ENCODE data around the gene DDO.

DDO gene

GRCh38 chr6:110401585-110402176 lies 13.7 kb downstream of the DDO start:
- H3K4me3 Mint-ChIP-seq, result no peak overlapping the region
- H3K27me3 Mint-ChIP-seq, result no peaks in the 10 kb centered on the region
- H3K9me3 Mint-ChIP-seq, result no peaks in the 10 kb centered on the region
- DNase-seq, result no peak
- no peak for ATAC-seq
- no peaks in the 10 kb centered on the region for H3K4me1 Mint-ChIP-seq
- H3K36me3 Mint-ChIP-seq (ENCODE audit: low read depth), result no peaks in the 10 kb centered on the region
- no peak overlapping the region for H3K27ac Mint-ChIP-seq

DNA sequence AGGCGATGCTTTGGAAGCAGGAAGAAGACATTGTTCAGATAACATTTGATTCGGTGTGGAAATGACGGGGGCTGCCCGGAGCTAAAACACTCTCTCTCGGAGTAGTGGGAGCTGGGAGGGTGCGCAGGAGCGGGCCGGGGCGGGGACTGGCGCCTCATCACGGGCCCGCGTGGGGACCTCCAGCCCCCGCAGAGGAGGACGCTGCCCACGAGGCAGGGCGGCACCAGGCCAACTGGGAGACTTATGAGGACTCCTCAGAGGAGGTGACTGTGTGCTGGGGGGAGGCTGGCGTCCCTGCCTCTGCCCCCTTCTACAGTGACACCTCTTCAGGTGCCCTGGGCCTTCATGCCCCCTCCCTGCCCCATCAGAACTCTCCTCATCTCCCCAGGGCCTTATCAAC lies 15.2 kb downstream of the DDO start:
- Mint-ChIP-seq H3K4me3 (no peak overlapping the region), H3K27me3 (no peaks in the 10 kb centered on the region), H3K36me3 (ENCODE audit: low read depth) (no peaks in the 10 kb centered on the region), H3K27ac (no peak overlapping the region), H3K4me1 (no peaks in the 10 kb centered on the region), H3K9me3 (no peaks in the 10 kb centered on the region)
- DNase-seq (no peak), ATAC-seq (no peak)

GRCh38 chr6:110399219-110400071 lies 15.9 kb downstream of the DDO start:
- H3K4me1 Mint-ChIP-seq, result no peaks in the 10 kb centered on the region
- no peaks in the 10 kb centered on the region for H3K36me3 Mint-ChIP-seq (ENCODE audit: low read depth)
- H3K9me3 Mint-ChIP-seq, result no peaks in the 10 kb centered on the region
- DNase-seq, result no peak
- ATAC-seq, result no peak
- no peak overlapping the region for H3K27ac Mint-ChIP-seq
- no peaks in the 10 kb centered on the region for H3K27me3 Mint-ChIP-seq
- no peak overlapping the region for H3K4me3 Mint-ChIP-seq

GRCh38 chr6:110398778-110399177 lies 16.6 kb downstream of the DDO start:
- Mint-ChIP-seq H3K9me3 (no peaks in the 10 kb centered on the region), H3K27ac (no peak overlapping the region), H3K27me3 (no peaks in the 10 kb centered on the region), H3K36me3 (ENCODE audit: low read depth) (no peaks in the 10 kb centered on the region), H3K4me3 (no peak overlapping the region), H3K4me1 (no peaks in the 10 kb centered on the region)
- ATAC-seq (no peak), DNase-seq (no peak)

DNA sequence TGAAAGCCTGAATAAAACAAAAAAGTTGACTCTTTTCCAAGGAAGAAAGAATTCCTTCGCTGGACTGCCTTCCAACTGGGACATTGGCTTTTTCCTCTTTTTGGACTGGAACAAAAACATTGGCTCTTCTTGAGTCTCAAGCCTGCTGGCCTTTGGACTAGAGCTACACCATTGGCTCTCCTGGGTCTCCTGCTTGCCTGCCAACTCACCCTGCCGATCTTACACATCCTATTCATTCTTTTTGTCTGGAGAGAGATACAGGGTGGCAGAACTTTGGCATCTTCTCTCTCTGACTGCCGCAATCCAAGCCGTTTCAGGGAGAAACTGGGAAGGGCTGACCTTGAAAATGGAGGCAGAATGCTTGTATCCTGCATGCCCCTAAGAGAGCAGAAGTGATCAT lies 20.2 kb downstream of the DDO start:
- no peaks in the 10 kb centered on the region for H3K27me3 Mint-ChIP-seq
- no peak overlapping the region for H3K4me3 Mint-ChIP-seq
- ATAC-seq (no peak), DNase-seq (no peak)
- H3K4me1 Mint-ChIP-seq, result peaks cover 8% of the 10 kb centered on the region
- no peaks in the 10 kb centered on the region for H3K9me3 Mint-ChIP-seq
- H3K36me3 Mint-ChIP-seq (ENCODE audit: low read depth), result no peaks in the 10 kb centered on the region
- no peak overlapping the region for H3K27ac Mint-ChIP-seq

- H3K4me1 Mint-ChIP-seq, result peaks cover 16% of the 10 kb centered on the region
- H3K27ac Mint-ChIP-seq, result no peak overlapping the region
- no peaks in the 10 kb centered on the region for H3K27me3 Mint-ChIP-seq
- H3K36me3 Mint-ChIP-seq (ENCODE audit: low read depth), result no peaks in the 10 kb centered on the region
- DNase-seq, result no peak
- no peak overlapping the region for H3K4me3 Mint-ChIP-seq
- no peaks in the 10 kb centered on the region for H3K9me3 Mint-ChIP-seq
- ATAC-seq, result no peak
Measured at GRCh38 chr6:110394409-110394808, 21.0 kb downstream of the DDO start.

DNA sequence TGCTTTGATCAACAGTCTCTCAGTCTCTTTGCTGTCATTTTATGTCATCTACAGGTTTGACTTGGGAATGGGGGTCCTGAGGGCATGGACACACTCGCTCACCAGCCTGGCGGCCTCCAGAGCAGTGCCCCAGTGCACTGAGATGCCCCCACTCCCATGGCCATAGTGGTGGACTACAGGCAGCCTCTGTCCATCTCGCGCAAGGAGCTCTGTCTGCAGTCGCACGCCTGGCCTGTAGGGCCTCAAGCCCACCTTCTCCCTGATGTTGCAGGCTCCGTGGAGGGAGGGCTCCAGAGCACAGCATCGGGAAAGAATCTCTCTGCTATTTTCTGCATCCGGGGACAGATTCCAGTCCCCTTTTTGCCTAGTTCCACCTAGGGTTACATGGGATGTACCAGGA lies 22.6 kb downstream of the DDO start:
- no peak overlapping the region for H3K27ac Mint-ChIP-seq
- no peak for DNase-seq
- no peaks in the 10 kb centered on the region for H3K36me3 Mint-ChIP-seq (ENCODE audit: low read depth)
- H3K9me3 Mint-ChIP-seq, result no peaks in the 10 kb centered on the region
- no peak for ATAC-seq
- H3K27me3 Mint-ChIP-seq, result no peaks in the 10 kb centered on the region
- no peak overlapping the region for H3K4me3 Mint-ChIP-seq
- H3K4me1 Mint-ChIP-seq, result peaks cover 25% of the 10 kb centered on the region

DNA sequence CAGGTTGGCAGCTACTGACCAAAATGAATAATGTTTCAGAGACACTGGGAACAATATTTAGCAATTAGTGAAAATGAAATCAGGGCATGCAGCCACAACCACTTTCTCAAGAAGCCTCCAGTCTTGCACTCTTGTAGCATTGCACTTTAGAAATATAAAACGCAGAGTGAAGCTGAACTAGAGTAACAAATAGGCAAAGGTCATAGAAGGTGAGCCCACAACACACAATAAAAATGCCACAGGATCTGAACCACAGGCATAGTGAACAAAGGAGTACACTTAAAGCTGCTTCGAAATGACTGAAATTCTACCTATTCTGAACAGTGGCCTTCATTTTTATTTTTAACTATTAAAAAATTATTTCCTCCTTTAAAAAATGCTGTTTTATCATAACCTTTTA lies 25.0 kb downstream of the DDO start:
- no peaks in the 10 kb centered on the region for H3K27me3 Mint-ChIP-seq
- no peaks in the 10 kb centered on the region for H3K9me3 Mint-ChIP-seq
- H3K36me3 Mint-ChIP-seq (ENCODE audit: low read depth), result no peaks in the 10 kb centered on the region
- DNase-seq (no peak), ATAC-seq (peak; percentile 55)
- H3K4me1 Mint-ChIP-seq, result peaks cover 25% of the 10 kb centered on the region
- no peak overlapping the region for H3K4me3 Mint-ChIP-seq
- no peak overlapping the region for H3K27ac Mint-ChIP-seq

DNA sequence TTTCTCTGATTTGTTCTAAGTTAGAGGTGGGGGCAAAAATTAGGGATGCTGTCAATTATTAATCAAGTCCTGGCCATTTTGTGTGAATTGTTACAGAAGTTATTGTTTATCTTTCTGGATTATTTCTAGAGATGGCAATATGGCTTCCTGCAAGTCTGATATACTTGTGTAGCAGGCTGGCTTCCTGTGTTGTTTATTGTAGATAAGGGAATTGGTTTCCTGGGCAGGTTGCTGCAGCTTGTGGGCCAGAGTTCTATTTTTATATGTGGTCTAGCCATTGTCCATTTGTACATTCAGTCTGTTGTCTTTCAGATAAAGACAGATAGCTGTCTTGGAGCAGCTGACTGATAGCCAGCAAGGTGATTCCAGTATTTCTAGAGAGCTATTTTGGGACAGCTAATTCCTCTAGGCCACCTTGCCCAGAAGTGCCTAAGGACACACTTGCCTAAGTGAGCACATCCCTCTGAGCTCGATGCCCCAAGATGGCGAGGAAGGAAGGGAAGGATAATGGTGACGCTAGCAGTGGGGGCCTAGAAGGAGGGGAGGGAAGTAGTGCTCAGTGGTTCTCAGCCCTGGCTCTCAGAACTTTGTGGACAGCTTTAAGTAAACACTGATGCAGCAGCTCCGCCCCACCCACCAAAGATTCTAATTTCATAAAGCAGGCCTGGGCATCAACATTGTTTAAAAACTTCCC lies 25.5 kb downstream of the DDO start:
- no peak for DNase-seq
- Mint-ChIP-seq H3K27me3 (no peaks in the 10 kb centered on the region), H3K4me3 (no peak overlapping the region), H3K27ac (peak overlapping the region; percentile 35), H3K36me3 (ENCODE audit: low read depth) (no peaks in the 10 kb centered on the region), H3K4me1 (peaks cover 25% of the 10 kb centered on the region), H3K9me3 (no peaks in the 10 kb centered on the region)
- ATAC-seq, result no peak

- Mint-ChIP-seq H3K9me3 (no peaks in the 10 kb centered on the region), H3K4me3 (no peak overlapping the region), H3K36me3 (ENCODE audit: low read depth) (no peaks in the 10 kb centered on the region), H3K27ac (no peak overlapping the region), H3K27me3 (no peaks in the 10 kb centered on the region), H3K4me1 (peaks cover 25% of the 10 kb centered on the region)
- DNase-seq, result no peak
- ATAC-seq, result no peak
Measured at GRCh38 chr6:110387986-110388385, 27.4 kb downstream of the DDO start.

DNA sequence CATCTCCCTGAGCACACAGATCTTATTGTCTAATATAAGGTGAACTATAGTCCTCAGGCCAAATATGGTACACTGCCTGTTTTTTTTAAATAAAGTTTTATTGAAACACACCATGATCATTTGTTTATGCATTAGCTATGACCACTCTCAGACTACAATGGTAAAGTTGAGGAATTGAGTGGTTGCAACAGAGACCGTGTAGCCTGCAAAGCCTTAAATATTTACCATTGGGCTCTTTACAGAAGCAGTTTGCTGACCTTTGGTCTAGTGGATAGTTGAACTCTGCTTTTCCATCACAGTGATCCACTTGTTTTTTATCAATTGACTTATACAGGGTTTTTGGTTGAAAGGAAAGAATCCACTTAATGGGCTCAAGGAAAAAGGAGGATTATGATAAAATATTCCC lies 29.9 kb downstream of the DDO start:
- Mint-ChIP-seq H3K9me3 (peaks cover 4% of the 10 kb centered on the region), H3K4me3 (no peak overlapping the region), H3K27ac (no peak overlapping the region), H3K36me3 (ENCODE audit: low read depth) (no peaks in the 10 kb centered on the region), H3K27me3 (no peaks in the 10 kb centered on the region), H3K4me1 (peaks cover 20% of the 10 kb centered on the region)
- DNase-seq, result no peak
- ATAC-seq, result no peak

GRCh38 chr6:110378552-110378951 lies 36.8 kb downstream of the DDO start:
- DNase-seq (no peak), ATAC-seq (no peak)
- H3K27me3 Mint-ChIP-seq, result no peaks in the 10 kb centered on the region
- no peaks in the 10 kb centered on the region for H3K36me3 Mint-ChIP-seq (ENCODE audit: low read depth)
- H3K9me3 Mint-ChIP-seq, result peaks cover 4% of the 10 kb centered on the region
- H3K4me3 Mint-ChIP-seq, result no peak overlapping the region
- H3K4me1 Mint-ChIP-seq, result no peaks in the 10 kb centered on the region
- no peak overlapping the region for H3K27ac Mint-ChIP-seq

GRCh38 chr6:110369066-110369465 lies 46.3 kb downstream of the DDO start:
- Mint-ChIP-seq H3K27me3 (no peaks in the 10 kb centered on the region), H3K4me3 (no peak overlapping the region), H3K4me1 (peaks cover 26% of the 10 kb centered on the region), H3K9me3 (no peaks in the 10 kb centered on the region), H3K36me3 (ENCODE audit: low read depth) (no peaks in the 10 kb centered on the region), H3K27ac (no peak overlapping the region)
- DNase-seq, result no peak
- ATAC-seq, result no peak

DNA sequence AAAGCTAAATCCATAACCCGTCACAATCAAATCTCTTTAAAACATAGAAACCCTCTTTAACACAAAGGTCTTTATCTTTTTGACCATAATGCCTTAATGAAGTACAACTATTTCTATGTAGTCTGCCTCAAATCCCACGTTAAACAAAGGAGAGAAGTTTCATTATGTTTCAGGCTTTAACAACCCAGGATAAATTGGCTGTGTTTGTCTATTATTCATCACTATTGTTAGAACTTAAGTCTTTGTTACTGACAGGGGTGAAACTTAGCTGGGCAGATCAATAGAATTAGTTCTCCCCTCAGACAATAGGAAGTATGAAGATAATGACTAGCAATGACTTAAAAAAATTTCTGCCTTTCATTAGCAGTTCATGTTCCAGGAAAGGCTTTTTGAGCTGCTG lies 47.1 kb downstream of the DDO start:
- H3K27ac Mint-ChIP-seq, result no peak overlapping the region
- H3K9me3 Mint-ChIP-seq, result no peaks in the 10 kb centered on the region
- H3K4me3 Mint-ChIP-seq, result no peak overlapping the region
- H3K4me1 Mint-ChIP-seq, result peaks cover 26% of the 10 kb centered on the region
- H3K36me3 Mint-ChIP-seq (ENCODE audit: low read depth), result no peaks in the 10 kb centered on the region
- ATAC-seq (no peak), DNase-seq (no peak)
- no peaks in the 10 kb centered on the region for H3K27me3 Mint-ChIP-seq

- Mint-ChIP-seq H3K27me3 (no peaks in the 10 kb centered on the region), H3K27ac (no peak overlapping the region), H3K4me3 (no peak overlapping the region), H3K9me3 (no peaks in the 10 kb centered on the region), H3K36me3 (ENCODE audit: low read depth) (no peaks in the 10 kb centered on the region), H3K4me1 (peaks cover 26% of the 10 kb centered on the region)
- DNase-seq, result no peak
- ATAC-seq, result no peak
Measured at GRCh38 chr6:110367825-110368224, 47.5 kb downstream of the DDO start.

All from activated naive CD8-positive, alpha-beta T cell treated with anti-CD3 and anti-CD28 coated beads, Interleukin-2, amount 50 U/mL, for 24 hours (primary cell).